HEK293 (cell line): Measurements from ENCODE around the gene PRSS2.

ENCODE experiments used
- GLIS1 ChIP-seq: fragments of 450-650 bp; formaldehyde crosslinking; IDR thresholded peaks from 2 replicates; pipeline ENCODE4 v1.5.1; 2016; ENCODE audit warnings: missing biosample characterization, missing genetic modification characterization
- SP2 ChIP-seq: fragments of 450-650 bp; formaldehyde crosslinking; IDR thresholded peaks from 2 replicates; pipeline ENCODE4 v1.5.1; 2016; ENCODE audit warnings: missing biosample characterization, missing genetic modification characterization
- YY1 ChIP-seq: fragments of 450-650 bp; formaldehyde crosslinking; IDR thresholded peaks from 2 replicates; pipeline ENCODE4 v1.5.1; 2018; ENCODE audit warnings: missing biosample characterization, missing genetic modification characterization
- ZFP3 ChIP-seq: fragments of 450-650 bp; formaldehyde crosslinking; IDR thresholded peaks from 2 replicates; pipeline ENCODE4 v1.5.1; 2016; ENCODE audit warnings: low read depth, missing biosample characterization, missing genetic modification characterization
- ZNF112 ChIP-seq: fragments of 450-650 bp; formaldehyde crosslinking; IDR thresholded peaks from 2 replicates; pipeline ENCODE4 v1.5.0; 2017; ENCODE audit warnings: missing biosample characterization, missing genetic modification characterization
- ZNF133 ChIP-seq: fragments of 450-650 bp; formaldehyde crosslinking; IDR thresholded peaks from 2 replicates; pipeline ENCODE4 v1.5.1; 2016; ENCODE audit warnings: missing biosample characterization, missing genetic modification characterization
- ZNF366 ChIP-seq: fragments of 450-650 bp; formaldehyde crosslinking; conservative IDR thresholded peaks from 2 replicates; pipeline ENCODE4 v1.5.1; 2016; ENCODE audit warnings: missing biosample characterization, missing genetic modification characterization
- ZNF777 ChIP-seq: fragments of 450-650 bp; formaldehyde crosslinking; IDR thresholded peaks from 2 replicates; pipeline ENCODE4 v1.5.1; 2017; ENCODE audit warnings: missing biosample characterization, missing genetic modification characterization, borderline replicate concordance
- ZNF785 ChIP-seq: fragments of 450-650 bp; formaldehyde crosslinking; IDR thresholded peaks from 2 replicates; pipeline ENCODE4 v1.5.1; 2016; ENCODE audit warnings: missing biosample characterization, missing genetic modification characterization
- TF ChIP-seq, protein P1 (sequence below): sonication (generic); formaldehyde crosslinking; IDR thresholded peaks from 2 replicates; pipeline ENCODE4 v1.8.1; 2022; ENCODE audit warnings: mild to moderate bottlenecking, moderate library complexity, missing genetic modification reagents

DNA sequence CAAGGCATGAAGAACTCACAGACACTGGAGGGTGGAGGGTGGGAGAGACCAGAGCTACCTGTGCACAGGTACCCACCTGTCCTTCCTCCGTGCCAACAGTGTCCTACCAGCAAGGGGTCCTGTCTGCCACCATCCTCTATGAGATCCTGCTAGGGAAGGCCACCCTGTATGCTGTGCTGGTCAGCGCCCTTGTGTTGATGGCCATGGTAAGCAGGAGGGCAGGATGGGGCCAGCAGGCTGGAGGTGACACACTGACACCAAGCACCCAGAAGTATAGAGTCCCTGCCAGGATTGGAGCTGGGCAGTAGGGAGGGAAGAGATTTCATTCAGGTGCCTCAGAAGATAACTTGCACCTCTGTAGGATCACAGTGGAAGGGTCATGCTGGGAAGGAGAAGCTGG is 21.8 kb downstream of the PRSS2 start:
- TF ChIP-seq, protein P1, sequence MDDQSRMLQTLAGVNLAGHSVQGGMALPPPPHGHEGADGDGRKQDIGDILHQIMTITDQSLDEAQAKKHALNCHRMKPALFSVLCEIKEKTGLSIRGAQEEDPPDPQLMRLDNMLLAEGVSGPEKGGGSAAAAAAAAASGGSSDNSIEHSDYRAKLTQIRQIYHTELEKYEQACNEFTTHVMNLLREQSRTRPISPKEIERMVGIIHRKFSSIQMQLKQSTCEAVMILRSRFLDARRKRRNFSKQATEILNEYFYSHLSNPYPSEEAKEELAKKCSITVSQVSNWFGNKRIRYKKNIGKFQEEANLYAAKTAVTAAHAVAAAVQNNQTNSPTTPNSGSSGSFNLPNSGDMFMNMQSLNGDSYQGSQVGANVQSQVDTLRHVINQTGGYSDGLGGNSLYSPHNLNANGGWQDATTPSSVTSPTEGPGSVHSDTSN (CRISPR knock-in tag) = no peak
- TF ChIP-seq GLIS1 (tag by site-specific recombination) (no peak), ZNF785 (tag by site-specific recombination) (no peak), YY1 (tag by site-specific recombination) (no peak), ZFP3 (tag by site-specific recombination) (no peak), ZNF133 (tag by site-specific recombination) (no peak), ZNF777 (tag by site-specific recombination) (no peak), ZNF112 (tag by site-specific recombination) (no peak), ZNF366 (no peak), SP2 (tag by site-specific recombination) (no peak)
